Retina (tissue), 1 donor: ENCODE results near the gene AXIN1.
A peak's percentile ranks its signal among the peaks of the same experiment; 100 is the strongest.
"Not testable (repeated sequence)": the region's sequence is repeated elsewhere in the genome, so short reads cannot be mapped to it uniquely, and the experiment has no call there.

ENCODE experiments used
- DNase-seq: peaks from one replicate; pipeline ENCODE4 v3.0.0-alpha.2; 2016

Gene AXIN1

GRCh38 chr16:370443-370842, 17.9 kb upstream of the AXIN1 start, which contains the start of gene MRPL28:
Gene MRPL28, minus strand, starts transcription at chr16:370538. Its CDS starts 320 bp downstream, at chr16:370218.
- peak; percentile 94 for DNase-seq

- DNase-seq: no peak
Measured at GRCh38 chr16:369866-370436, 17.4 kb upstream of the AXIN1 start.

- DNase-seq: no peak
Measured at GRCh38 chr16:369275-369865, 16.8 kb upstream of the AXIN1 start.

- no peak for DNase-seq
Measured at GRCh38 chr16:368388-369158, 16.1 kb upstream of the AXIN1 start.

GRCh38 chr16:367333-367903, 14.9 kb upstream of the AXIN1 start:
- DNase-seq: no peak

GRCh38 chr16:366476-366875, 14.0 kb upstream of the AXIN1 start:
- DNase-seq: no peak

GRCh38 chr16:364595-365491, 12.3 kb upstream of the AXIN1 start:
- DNase-seq: no peak

GRCh38 chr16:363766-364490, 11.4 kb upstream of the AXIN1 start:
- DNase-seq: no peak

GRCh38 chr16:363110-363765, 10.7 kb upstream of the AXIN1 start:
- no peak for DNase-seq

- not testable (repeated sequence) for DNase-seq
Measured at GRCh38 chr16:362702-362999, 10.1 kb upstream of the AXIN1 start.

GRCh38 chr16:361872-362701, 9.6 kb upstream of the AXIN1 start:
- DNase-seq: peak; percentile 58

GRCh38 chr16:361341-361871, 8.9 kb upstream of the AXIN1 start:
- DNase-seq: no peak

- DNase-seq: no peak
Measured at GRCh38 chr16:360698-361336, 8.3 kb upstream of the AXIN1 start.

GRCh38 chr16:359871-360697, 7.6 kb upstream of the AXIN1 start:
- DNase-seq: no peak

- no peak for DNase-seq
Measured at GRCh38 chr16:359067-359763, 6.7 kb upstream of the AXIN1 start.

GRCh38 chr16:356741-357140, 4.2 kb upstream of the AXIN1 start:
- no peak for DNase-seq

- no peak for DNase-seq
Measured at GRCh38 chr16:354971-355461, 2.5 kb upstream of the AXIN1 start.

- no peak for DNase-seq
Measured at GRCh38 chr16:354291-354881, 1.9 kb upstream of the AXIN1 start.
